PFSK-1 (cell line): ENCODE measurements around the gene DMAP1.

Source experiments
- FOXP2 ChIP-seq: optimal IDR thresholded peaks from 2 replicates; pipeline ENCODE3; 2011; ENCODE audit warnings: borderline replicate concordance, control low read depth, inconsistent platforms; ENCODE audit not compliant: insufficient read depth; ENCODE audit errors: extremely low read length, extremely low read depth
- POLR2AphosphoS5 ChIP-seq: IDR thresholded peaks from 2 replicates; pipeline ENCODE4 v1.6.1; 2012; ENCODE audit warnings: low read depth, mild to moderate bottlenecking, control low read depth, low read length, moderate library complexity
- REST ChIP-seq, 2 experiments: IDR thresholded peaks; 2 replicates each; pipeline versions ENCODE4 v1.6.1 to v1.8.0; 2011 to 2012; ENCODE audit warnings: low read depth in 2 of 2, low read length in 2 of 2, control low read depth in 1 of 2, inconsistent platforms in 1 of 2, mild to moderate bottlenecking in 1 of 2, moderate library complexity in 1 of 2; ENCODE audit not compliant: insufficient read depth in 1 of 2
- SIN3A ChIP-seq: IDR thresholded peaks from 2 replicates; pipeline ENCODE4 v1.6.1; 2012; ENCODE audit warnings: mild to moderate bottlenecking, low read length, moderate library complexity, borderline replicate concordance; ENCODE audit not compliant: insufficient read depth
- TAF1 ChIP-seq: IDR thresholded peaks from 2 replicates; pipeline ENCODE4 v1.6.1; 2012; ENCODE audit warnings: low read length, control low read depth, borderline replicate concordance; ENCODE audit not compliant: insufficient read depth

The DMAP1 gene

GRCh38 chr1:44243782-44244495, 30.7 kb downstream of the DMAP1 start:
- no peak for TF ChIP-seq POLR2AphosphoS5
- TF ChIP-seq SIN3A = no peak
- no peak for TF ChIP-seq FOXP2
- TF ChIP-seq TAF1 = no peak

- TF ChIP-seq REST (IDR thresholded peaks at IDR 0.05; ENCODE audit: insufficient read depth in 1 of 2, low read depth in 2 of 2, low read length in 2 of 2) (no peak), SIN3A (no peak), TAF1 (no peak), FOXP2 (no peak), POLR2AphosphoS5 (no peak)
These were observed 31.7 kb downstream of the DMAP1 start for GRCh38 chr1:44244986-44245385.

- no peak for TF ChIP-seq SIN3A
These were observed 33.5 kb downstream of the DMAP1 start for GRCh38 chr1:44246806-44247205.

- TF ChIP-seq POLR2AphosphoS5 (no peak), FOXP2 (no peak), SIN3A (no peak), TAF1 (no peak), REST (IDR thresholded peaks at IDR 0.05; ENCODE audit: insufficient read depth in 1 of 2, low read depth in 2 of 2, low read length in 2 of 2) (no peak)
These were observed 36.3 kb downstream of the DMAP1 start for GRCh38 chr1:44249543-44249942.

- no peak for TF ChIP-seq FOXP2
These were observed 37.0 kb downstream of the DMAP1 start for GRCh38 chr1:44250068-44250781.

GRCh38 chr1:44251486-44251885, 38.2 kb downstream of the DMAP1 start:
- no peak for TF ChIP-seq TAF1
- no peak for TF ChIP-seq FOXP2
- no peak for TF ChIP-seq POLR2AphosphoS5
- no peak for TF ChIP-seq REST (IDR thresholded peaks at IDR 0.05; ENCODE audit: insufficient read depth in 1 of 2, low read depth in 2 of 2, low read length in 2 of 2)
- no peak for TF ChIP-seq SIN3A

GRCh38 chr1:44251989-44252671, 38.9 kb downstream of the DMAP1 start:
- no peak for TF ChIP-seq REST (IDR thresholded peaks at IDR 0.05; ENCODE audit: insufficient read depth in 1 of 2, low read depth in 2 of 2, low read length in 2 of 2)
- TF ChIP-seq POLR2AphosphoS5 = no peak
- no peak for TF ChIP-seq FOXP2
- no peak for TF ChIP-seq TAF1
- TF ChIP-seq SIN3A = no peak
